ENCODE results near the gene CHCHD3.

- no peak for TF ChIP-seq SPI1 (IDR thresholded peaks at IDR 0.05; ENCODE audit: low read depth, low read length)
- TF ChIP-seq POLR2A (IDR thresholded peaks at IDR 0.05; ENCODE audit: low read depth, low read length), result no peak
Measured at GRCh38 chr7:132937286-132937685, 144.6 kb downstream of the CHCHD3 start.
